CD8-positive, alpha-beta memory T cell (primary cell): ENCODE results near the gene EPS8. TPM values are rescaled to one million over a fixed set of nuclear protein-coding genes. Genes with fewer than 3 reads are reported as not detected.

Experiments
- CTCF ChIA-PET: fragments of 350-600 bp; sonication (Branson Sonifier 250); formaldehyde crosslinking; loops from one replicate; lab custom pipeline; 2021; ENCODE audit warnings: antibody characterized with exemption; lab: Charles Lee
- POLR2A ChIA-PET: fragments of 350-600 bp; sonication (Branson Sonifier 250); formaldehyde crosslinking; loops from one replicate; lab custom pipeline; 2021; ENCODE audit warnings: antibody characterized with exemption; lab: Charles Lee
- DNase-seq, 5 donors: peaks; one replicate each; pipeline versions ENCODE4 v3.0.0 to v3.0.0-alpha.2; 2020 to 2022; ENCODE audit warnings: mixed read lengths in 1 of 5
- H3K27ac ChIP-seq: one replicate; pipeline ENCODE4 v1.7.0; 2013; ENCODE audit warnings: low read depth, mild to moderate bottlenecking, low read length, moderate library complexity
- H3K27me3 ChIP-seq: 2 replicates; pipeline ENCODE4 v1.7.0; 2013; ENCODE audit warnings: low read length, mild to moderate bottlenecking; ENCODE audit not compliant: insufficient read depth, poor library complexity, severe bottlenecking
- H3K36me3 ChIP-seq: 2 replicates; pipeline ENCODE4 v1.7.0; 2013; ENCODE audit warnings: mild to moderate bottlenecking, low read length, moderate library complexity; ENCODE audit not compliant: insufficient read depth
- H3K4me1 ChIP-seq: 2 replicates; pipeline ENCODE4 v1.7.0; 2013; ENCODE audit warnings: mild to moderate bottlenecking, low read length, moderate library complexity; ENCODE audit not compliant: insufficient read depth
- H3K4me3 ChIP-seq: 2 replicates; pipeline ENCODE4 v1.7.0; 2013; ENCODE audit warnings: mild to moderate bottlenecking, low read length
- H3K9me3 ChIP-seq: 2 replicates; pipeline ENCODE4 v1.7.0; 2013; ENCODE audit warnings: mild to moderate bottlenecking, low read length
- H3K27ac Mint-ChIP-seq, 8 donors: one replicate each; pipeline ENCODE4 v1.8.0; 2020 to 2021; ENCODE audit warnings: mixed read lengths in 8 of 8, mild to moderate bottlenecking in 6 of 8, inconsistent platforms in 3 of 8, moderate library complexity in 3 of 8
- H3K27me3 Mint-ChIP-seq, 2 donors: one replicate each; pipeline ENCODE4 v1.8.0; 2020 to 2021; ENCODE audit warnings: mixed read lengths in 2 of 2, mild to moderate bottlenecking in 1 of 2, moderate library complexity in 1 of 2
- H3K36me3 Mint-ChIP-seq, 3 donors: one replicate each; pipeline ENCODE4 v1.8.0; 2020 to 2021; ENCODE audit warnings: mixed read lengths in 3 of 3, inconsistent platforms in 1 of 3, mild to moderate bottlenecking in 1 of 3
- H3K4me1 Mint-ChIP-seq, 3 donors: one replicate each; pipeline ENCODE4 v1.8.0; 2020 to 2021; ENCODE audit warnings: mixed read lengths in 3 of 3, inconsistent platforms in 1 of 3, mild to moderate bottlenecking in 1 of 3
- H3K4me3 Mint-ChIP-seq, 7 donors: one replicate each; pipeline ENCODE4 v1.8.0; 2020 to 2021; ENCODE audit warnings: mixed read lengths in 7 of 7, mild to moderate bottlenecking in 6 of 7, moderate library complexity in 4 of 7, inconsistent platforms in 2 of 7
- H3K9me3 Mint-ChIP-seq, 5 donors: one replicate each; pipeline ENCODE4 v1.8.0; 2020 to 2022; ENCODE audit warnings: mixed read lengths in 5 of 5, mild to moderate bottlenecking in 3 of 5, moderate library complexity in 2 of 5, inconsistent platforms in 1 of 5
- polyA plus RNA-seq: library from polyadenylated mRNA; unstranded; fragments of 300-500 nt; fragmentation: Illumina TruSeq; gene quantifications from one replicate; pipeline ENCODE4 v1.2.3, GENCODE V29; 2021
- total RNA-seq, 2 experiments: library from RNA; stranded (reverse); gene quantifications; one replicate each; pipeline ENCODE4 v1.2.3, GENCODE V29; 2021

EPS8 gene
- total and polyA plus RNA-seq, 3 experiments from 2014 or later: 0.92 to 2.3 (median 1.1) TPM

GRCh38 chr12:15669256-15669948, 119.8 kb downstream of the EPS8 start:
- no peaks in the 10 kb centered on the region for H3K36me3 Mint-ChIP-seq
- no peaks in the 10 kb centered on the region for H3K9me3 ChIP-seq
- H3K27ac Mint-ChIP-seq: no peak overlapping the region
- no peaks in the 10 kb centered on the region for H3K9me3 Mint-ChIP-seq
- peaks cover 0 to 2% of the 10 kb centered on the region in 2 donors for H3K27me3 Mint-ChIP-seq
- no peaks in the 10 kb centered on the region for H3K27me3 ChIP-seq
- CTCF ChIA-PET: no interaction called here
- DNase-seq: no peak
- H3K27ac ChIP-seq: no peak overlapping the region
- H3K36me3 ChIP-seq: no peaks in the 10 kb centered on the region
- no peak overlapping the region for H3K4me3 ChIP-seq
- POLR2A ChIA-PET: no interaction called here
- H3K4me1 ChIP-seq: no peaks in the 10 kb centered on the region
- H3K4me1 Mint-ChIP-seq: no peaks in the 10 kb centered on the region
- no peak overlapping the region for H3K4me3 Mint-ChIP-seq

- ChIA-PET CTCF (no interaction called here), POLR2A (no interaction called here)
- DNase-seq: no peak
Measured at GRCh38 chr12:15664491-15664890, 124.7 kb downstream of the EPS8 start.

GRCh38 chr12:15662983-15663659, 126.1 kb downstream of the EPS8 start:
- ChIA-PET CTCF (no interaction called here), POLR2A (no interaction called here)
- no peak for DNase-seq
- Histone ChIP-seq H3K9me3 (no peaks in the 10 kb centered on the region), H3K4me3 (no peak overlapping the region), H3K27me3 (no peaks in the 10 kb centered on the region), H3K4me1 (no peaks in the 10 kb centered on the region), H3K27ac (no peak overlapping the region), H3K36me3 (no peaks in the 10 kb centered on the region)
- H3K36me3 Mint-ChIP-seq: no peaks in the 10 kb centered on the region
- H3K4me3 Mint-ChIP-seq: no peak overlapping the region
- no peak overlapping the region for H3K27ac Mint-ChIP-seq
- peaks cover 0 to 3% of the 10 kb centered on the region in 2 donors for H3K27me3 Mint-ChIP-seq
- no peaks in the 10 kb centered on the region for H3K9me3 Mint-ChIP-seq
- no peaks in the 10 kb centered on the region for H3K4me1 Mint-ChIP-seq

More at GRCh38 chr12:15664491-15664890, 124.7 kb downstream of the EPS8 start:
- Mint-ChIP-seq H3K4me3 (no peak overlapping the region), H3K4me1 (no peaks in the 10 kb centered on the region), H3K36me3 (no peaks in the 10 kb centered on the region), H3K27me3 (peaks cover 0 to 3% of the 10 kb centered on the region in 2 donors), H3K27ac (no peak overlapping the region), H3K9me3 (no peaks in the 10 kb centered on the region)
- Histone ChIP-seq H3K4me1 (no peaks in the 10 kb centered on the region), H3K27ac (no peak overlapping the region), H3K36me3 (no peaks in the 10 kb centered on the region), H3K4me3 (no peak overlapping the region), H3K27me3 (no peaks in the 10 kb centered on the region), H3K9me3 (no peaks in the 10 kb centered on the region)

- Mint-ChIP-seq H3K9me3 (no peaks in the 10 kb centered on the region), H3K36me3 (no peaks in the 10 kb centered on the region), H3K27me3 (peaks cover 0 to 3% of the 10 kb centered on the region in 2 donors), H3K4me3 (no peak overlapping the region), H3K27ac (no peak overlapping the region), H3K4me1 (no peaks in the 10 kb centered on the region)
- H3K36me3 ChIP-seq: no peaks in the 10 kb centered on the region
- no peak overlapping the region for H3K27ac ChIP-seq
- H3K27me3 ChIP-seq: no peaks in the 10 kb centered on the region
- no peak for DNase-seq
- CTCF ChIA-PET: no interaction called here
- POLR2A ChIA-PET: no interaction called here
- H3K4me3 ChIP-seq: no peak overlapping the region
- H3K9me3 ChIP-seq: no peaks in the 10 kb centered on the region
- no peaks in the 10 kb centered on the region for H3K4me1 ChIP-seq
Measured at GRCh38 chr12:15662303-15662980, 126.7 kb downstream of the EPS8 start.

GRCh38 chr12:15651371-15651770, 137.8 kb downstream of the EPS8 start:
- Mint-ChIP-seq H3K9me3 (peaks cover 0 to 1% (median 0%) of the 10 kb centered on the region in 5 donors), H3K36me3 (no peaks in the 10 kb centered on the region), H3K4me1 (no peaks in the 10 kb centered on the region), H3K4me3 (no peak overlapping the region), H3K27ac (no peak overlapping the region), H3K27me3 (peaks cover 0 to 2% of the 10 kb centered on the region in 2 donors)
- POLR2A ChIA-PET: no interaction called here
- no peak for DNase-seq
- no peaks in the 10 kb centered on the region for H3K36me3 ChIP-seq
- no peak overlapping the region for H3K27ac ChIP-seq
- no peak overlapping the region for H3K4me3 ChIP-seq
- no peaks in the 10 kb centered on the region for H3K4me1 ChIP-seq
- H3K27me3 ChIP-seq: no peaks in the 10 kb centered on the region
- CTCF ChIA-PET: no interaction called here
- no peaks in the 10 kb centered on the region for H3K9me3 ChIP-seq

GRCh38 chr12:15650399-15651128, 138.6 kb downstream of the EPS8 start:
- Mint-ChIP-seq H3K36me3 (no peaks in the 10 kb centered on the region), H3K27me3 (peaks cover 0 to 2% of the 10 kb centered on the region in 2 donors), H3K4me3 (no peak overlapping the region), H3K27ac (peak overlapping the region in 1 of 8 donors; percentile 1), H3K4me1 (no peaks in the 10 kb centered on the region), H3K9me3 (peaks cover 0 to 1% (median 0%) of the 10 kb centered on the region in 5 donors)
- no peaks in the 10 kb centered on the region for H3K9me3 ChIP-seq
- POLR2A ChIA-PET: no interaction called here
- H3K27ac ChIP-seq: no peak overlapping the region
- no peaks in the 10 kb centered on the region for H3K36me3 ChIP-seq
- CTCF ChIA-PET: no interaction called here
- no peak overlapping the region for H3K4me3 ChIP-seq
- H3K4me1 ChIP-seq: no peaks in the 10 kb centered on the region
- DNase-seq: no peak
- no peaks in the 10 kb centered on the region for H3K27me3 ChIP-seq

GRCh38 chr12:15649347-15649746, 139.8 kb downstream of the EPS8 start:
- H3K27ac ChIP-seq: no peak overlapping the region
- DNase-seq: no peak
- H3K9me3 ChIP-seq: no peaks in the 10 kb centered on the region
- no peaks in the 10 kb centered on the region for H3K4me1 ChIP-seq
- no peak overlapping the region for H3K4me3 ChIP-seq
- Mint-ChIP-seq H3K4me1 (no peaks in the 10 kb centered on the region), H3K27me3 (peaks cover 0 to 2% of the 10 kb centered on the region in 2 donors), H3K27ac (no peak overlapping the region), H3K4me3 (no peak overlapping the region), H3K9me3 (peaks cover 0 to 1% (median 0%) of the 10 kb centered on the region in 5 donors), H3K36me3 (no peaks in the 10 kb centered on the region)
- CTCF ChIA-PET: no interaction called here
- H3K36me3 ChIP-seq: no peaks in the 10 kb centered on the region
- POLR2A ChIA-PET: no interaction called here
- no peaks in the 10 kb centered on the region for H3K27me3 ChIP-seq
